ENCODE measurements around the gene PSMG1.
"Not testable (repeated sequence)": the region's sequence is repeated elsewhere in the genome, so short reads cannot be mapped to it uniquely, and the experiment has no call there.

Gene PSMG1

DNA sequence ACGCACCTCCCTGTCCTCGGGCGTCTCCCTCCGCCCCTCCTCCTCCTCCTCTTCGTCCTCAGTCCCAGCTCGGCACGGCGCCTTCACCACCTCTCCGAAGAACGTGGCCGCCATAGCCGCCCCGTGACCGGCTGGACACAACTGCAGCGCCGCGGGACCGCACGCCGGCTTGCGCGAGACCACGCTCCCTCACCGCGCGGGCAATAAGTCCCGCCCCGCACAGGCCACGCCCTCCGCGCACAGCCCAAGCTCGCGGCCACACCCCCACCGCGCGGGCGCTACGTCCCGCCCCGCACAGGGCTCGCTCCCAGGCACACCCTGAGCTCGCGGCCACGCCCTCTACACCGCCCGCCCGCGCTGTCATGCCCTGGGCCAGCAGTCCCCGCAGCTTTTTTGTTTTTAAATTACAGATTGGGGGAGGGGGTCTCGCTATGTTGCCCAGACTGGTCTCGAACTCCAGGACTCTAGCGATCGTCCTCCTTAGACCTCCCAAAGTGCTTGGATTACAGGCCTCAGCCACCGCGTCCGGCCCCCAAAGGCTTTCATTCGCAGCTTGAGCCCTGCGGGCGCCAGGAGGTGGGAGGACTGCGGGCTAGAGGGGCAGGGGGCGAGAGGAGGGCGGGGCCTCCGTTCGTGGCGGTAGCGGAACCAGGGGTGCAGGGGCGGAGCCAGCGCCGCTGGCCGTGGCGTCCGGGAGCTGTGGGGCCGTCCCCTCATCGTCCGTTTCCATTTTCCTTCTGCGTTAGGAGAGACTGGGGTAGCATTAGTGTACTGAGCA is at the start of gene PSMG1:
Gene PSMG1, minus strand, starts transcription at position 180 of the 778 bp plus-strand sequence. Its CDS starts 66 bp downstream, at position 114.
- DNase-seq = peak; percentile 90

- DNase-seq = no peak
These were observed 49.6 kb upstream of the PSMG1 start for GRCh38 chr21:39232861-39233291.

DNA sequence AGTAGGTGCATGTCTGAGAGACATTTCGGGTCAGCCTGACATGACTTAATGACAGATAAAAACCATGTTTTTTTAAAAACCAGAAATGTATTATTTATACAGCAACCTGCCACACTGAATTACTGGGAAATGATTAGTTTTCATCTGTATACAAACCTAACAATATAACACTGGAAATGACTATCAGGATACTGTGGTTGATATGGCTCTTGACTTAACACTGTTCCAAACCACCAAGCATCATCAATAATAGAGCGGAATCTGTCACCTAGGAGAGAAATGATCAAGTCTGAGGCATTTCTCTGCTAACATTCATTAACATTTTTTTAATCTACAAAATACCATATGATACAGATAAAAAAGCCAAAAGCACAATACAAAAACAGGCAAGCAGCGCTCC is 41.7 kb upstream of the PSMG1 start:
- DNase-seq = no peak

DNA sequence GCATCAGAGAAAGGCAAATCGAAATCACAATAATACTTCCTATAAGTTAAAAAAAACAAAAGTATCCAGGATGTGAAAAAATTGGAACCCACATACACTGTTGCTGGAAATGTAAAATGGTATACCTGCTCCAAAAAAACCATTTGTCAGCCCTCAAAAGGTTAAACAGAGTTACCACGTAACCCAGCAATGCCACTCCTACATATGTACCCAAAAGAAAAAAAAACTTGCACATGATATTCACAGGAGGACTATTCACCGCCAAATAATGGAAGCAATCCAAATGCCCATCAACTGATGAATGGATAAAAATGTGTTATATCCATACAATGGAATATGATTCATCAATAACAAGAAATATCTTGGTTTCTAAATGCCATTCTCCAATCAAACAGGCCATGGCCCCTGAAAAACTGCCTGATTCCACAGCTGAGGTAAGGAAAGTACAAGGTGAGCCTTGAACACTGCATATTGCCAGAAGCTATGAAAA is 38.8 kb upstream of the PSMG1 start:
- no peak for DNase-seq

DNA sequence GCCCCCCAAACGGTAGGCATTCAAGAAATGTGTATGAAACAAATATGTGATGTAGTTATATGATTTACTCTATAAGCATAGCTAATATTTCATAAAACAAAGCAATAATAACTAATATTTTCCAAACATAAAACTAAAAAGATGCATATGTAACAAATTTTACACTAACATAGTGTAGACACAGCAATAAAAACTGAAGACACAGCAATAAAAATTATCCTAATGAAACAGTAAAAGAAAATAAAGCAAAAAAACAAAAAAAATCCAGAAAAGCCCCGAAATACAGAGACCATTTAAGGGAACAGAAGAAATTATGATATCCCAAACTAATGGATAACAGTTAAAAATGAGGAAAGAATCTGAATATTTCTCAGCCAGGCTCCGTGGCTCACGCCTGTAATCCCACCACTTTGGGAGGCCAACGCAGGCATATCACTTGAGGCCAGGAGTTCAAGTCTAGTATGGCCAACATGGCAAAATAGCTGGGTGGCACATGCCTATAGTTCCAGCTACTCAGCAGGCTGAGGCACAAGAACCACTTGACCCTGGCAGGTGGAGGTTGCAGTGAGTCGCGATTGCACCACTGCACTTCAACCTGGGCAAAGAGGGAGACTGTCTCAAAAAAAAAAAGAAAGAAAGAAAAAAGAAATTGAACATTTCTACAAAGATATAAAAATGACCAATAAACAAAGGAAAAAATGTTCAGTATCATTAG is 38.2 kb upstream of the PSMG1 start:
- DNase-seq = no peak

DNA sequence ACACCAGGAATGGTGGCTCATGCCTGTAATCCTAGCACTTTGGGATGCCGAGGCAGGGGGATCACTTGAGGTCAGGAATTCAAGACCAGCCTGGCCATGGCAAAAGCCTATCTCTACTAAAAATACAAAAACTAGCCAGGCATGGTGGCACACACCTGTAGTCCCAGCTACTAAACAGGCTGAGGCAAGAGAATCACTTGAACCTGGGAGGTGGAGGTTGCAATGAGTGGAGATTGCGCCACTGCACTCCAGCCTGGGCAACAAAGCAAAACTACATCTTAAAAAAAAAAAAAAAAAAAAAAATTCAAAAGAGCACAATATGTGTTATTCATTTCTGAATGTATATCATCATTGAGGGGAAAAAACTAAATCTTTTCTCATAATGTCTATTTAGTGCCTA is 37.6 kb upstream of the PSMG1 start:
- not testable (repeated sequence) for DNase-seq

DNA sequence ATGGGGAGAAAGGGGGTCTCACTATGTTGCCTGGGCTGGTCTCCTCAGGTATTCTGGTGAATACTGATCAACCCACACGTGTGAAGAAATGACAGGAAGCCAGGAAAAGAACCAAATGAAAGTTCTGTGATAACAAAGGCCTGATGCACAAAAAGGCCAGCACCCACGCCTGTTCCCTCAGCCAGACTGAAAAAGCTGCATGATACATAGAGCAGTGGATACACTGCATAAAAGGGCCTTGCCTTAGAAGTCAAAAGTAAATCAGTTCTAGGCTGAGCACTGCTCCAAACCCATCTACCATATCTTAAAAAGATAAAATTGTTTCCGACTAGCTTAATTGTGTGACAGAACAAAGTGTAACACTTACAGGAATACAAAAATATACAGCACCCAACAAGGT is 36.9 kb upstream of the PSMG1 start:
- no peak for DNase-seq

DNA sequence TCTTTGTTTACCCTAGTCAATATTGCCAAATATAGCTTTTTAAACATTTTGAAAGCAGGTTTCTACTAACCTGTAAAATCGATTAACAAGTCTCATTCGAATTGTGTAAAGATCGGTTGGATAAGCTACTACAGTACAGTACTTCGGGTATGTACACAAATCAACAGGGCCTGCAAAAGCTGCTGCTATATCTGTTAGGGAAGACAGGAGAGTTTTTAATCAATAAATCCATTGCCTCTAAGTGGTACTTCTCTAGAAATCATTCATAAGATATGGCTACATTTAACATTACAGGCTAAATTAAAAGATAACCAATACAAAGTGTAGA is 34.8 kb upstream of the PSMG1 start:
- no peak for DNase-seq

DNA sequence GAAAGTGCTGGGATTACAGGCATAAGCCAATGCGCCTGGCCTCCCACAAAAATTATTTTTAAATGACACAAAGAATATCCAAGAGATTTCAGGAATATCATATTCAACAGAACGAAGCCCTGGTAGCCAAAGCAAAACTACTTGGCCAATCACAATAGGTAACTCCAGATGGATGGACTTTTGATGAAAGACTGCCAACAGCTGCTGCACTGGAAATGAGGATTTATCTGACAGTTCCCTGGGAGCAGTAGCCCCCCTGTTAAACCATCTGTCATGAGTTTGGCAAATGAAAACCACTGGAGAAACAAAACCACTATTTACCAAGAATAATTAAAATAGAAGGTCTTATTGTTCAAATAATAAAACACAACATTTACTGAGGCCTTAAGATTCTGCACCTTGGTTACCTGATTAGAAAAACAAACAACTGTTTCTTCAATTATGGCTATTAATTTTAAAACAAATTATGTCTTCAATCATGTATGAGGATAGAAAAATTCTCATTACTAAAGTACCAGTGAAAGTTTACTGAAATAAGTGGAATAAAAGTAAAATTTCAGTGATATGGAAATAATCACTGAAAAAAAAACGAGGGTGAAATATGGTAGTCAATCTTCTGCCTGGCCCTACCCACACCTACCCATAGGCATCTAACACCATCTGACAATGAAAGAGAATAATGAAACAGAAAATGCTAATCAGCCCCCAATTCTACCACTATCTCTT is 34.3 kb upstream of the PSMG1 start:
- DNase-seq = no peak

GRCh38 chr21:39216290-39216689 is 33.0 kb upstream of the PSMG1 start:
- no peak for DNase-seq

DNA sequence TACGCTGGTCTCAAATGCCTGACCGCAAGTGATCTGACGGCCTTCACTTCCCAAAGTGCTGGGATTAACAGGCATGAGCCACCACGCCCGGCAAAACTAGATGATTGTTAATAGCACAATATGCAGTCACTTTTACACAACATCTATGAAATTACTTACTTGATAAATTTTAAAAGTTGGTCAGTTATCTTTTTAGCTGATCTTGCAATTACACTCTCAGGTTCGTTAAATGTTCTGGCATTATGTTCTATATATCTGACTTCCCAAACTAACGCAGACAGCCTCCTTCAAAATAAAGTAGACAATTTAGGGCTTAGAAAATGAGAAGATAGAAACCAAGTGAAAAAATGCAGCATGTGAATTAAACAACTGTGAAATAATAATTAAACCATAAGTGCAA is 31.8 kb upstream of the PSMG1 start:
- DNase-seq = no peak

- DNase-seq = no peak
These were observed 26.1 kb upstream of the PSMG1 start for GRCh38 chr21:39209334-39209688.

DNA sequence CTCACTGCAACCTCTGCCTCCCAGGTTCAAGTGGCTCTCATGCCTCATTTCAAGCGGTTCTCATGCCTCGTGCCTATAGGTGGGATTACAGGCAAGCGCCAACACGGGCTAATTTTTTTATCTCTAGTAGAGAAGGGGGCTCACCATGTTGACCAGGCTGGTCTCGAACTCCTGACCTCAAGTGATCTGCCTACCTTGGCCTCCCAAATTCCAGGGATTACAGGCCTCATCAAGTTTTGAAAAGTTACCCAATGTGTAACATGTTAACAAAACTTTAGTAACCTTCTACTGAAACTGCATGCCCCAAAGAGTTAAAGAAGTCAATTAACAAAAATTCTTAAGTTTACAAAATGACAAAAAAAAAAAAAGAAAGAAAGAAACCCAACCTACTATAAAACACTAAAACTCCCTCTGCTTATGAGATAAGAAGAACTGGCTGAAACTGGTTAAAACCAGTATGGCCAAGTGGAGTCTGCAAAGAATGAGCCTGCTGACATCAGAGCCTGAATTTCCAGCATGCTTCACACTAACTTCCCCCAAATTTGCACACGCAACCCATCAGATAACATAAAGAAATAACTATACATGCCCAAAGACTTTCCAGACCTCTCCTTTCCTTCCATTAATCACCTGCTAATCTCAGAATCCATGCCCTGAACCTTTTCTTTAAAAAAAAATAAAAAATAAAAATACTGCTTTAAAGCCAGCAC is 25.5 kb upstream of the PSMG1 start:
- DNase-seq = no peak

GRCh38 chr21:39204134-39204533 is 20.9 kb upstream of the PSMG1 start:
- no peak for DNase-seq

GRCh38 chr21:39198800-39199199 is 15.5 kb upstream of the PSMG1 start:
- no peak for DNase-seq

GRCh38 chr21:39197448-39198233 is 14.4 kb upstream of the PSMG1 start:
- no peak for DNase-seq

GRCh38 chr21:39196838-39197237 is 13.6 kb upstream of the PSMG1 start:
- no peak for DNase-seq

DNA sequence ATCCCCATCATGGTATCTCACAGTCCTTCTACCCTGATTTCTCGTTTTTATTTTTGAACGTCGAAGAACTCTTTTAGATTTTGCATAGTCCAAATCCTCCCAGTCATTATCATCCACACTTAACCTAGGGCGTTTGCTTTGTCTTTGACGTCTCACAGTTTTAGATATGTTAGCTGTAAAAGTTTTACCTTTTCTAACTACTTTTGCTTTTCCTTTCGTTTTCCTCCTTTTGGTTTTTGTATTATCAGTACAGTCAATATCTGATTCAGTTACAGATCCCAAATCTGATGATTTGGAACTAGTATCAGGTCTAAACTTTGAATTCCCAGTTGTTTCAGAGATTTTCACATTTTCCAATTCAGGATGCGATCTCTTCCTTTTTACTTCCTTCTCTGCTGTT is 13.1 kb upstream of the PSMG1 start:
- no peak for DNase-seq

DNA sequence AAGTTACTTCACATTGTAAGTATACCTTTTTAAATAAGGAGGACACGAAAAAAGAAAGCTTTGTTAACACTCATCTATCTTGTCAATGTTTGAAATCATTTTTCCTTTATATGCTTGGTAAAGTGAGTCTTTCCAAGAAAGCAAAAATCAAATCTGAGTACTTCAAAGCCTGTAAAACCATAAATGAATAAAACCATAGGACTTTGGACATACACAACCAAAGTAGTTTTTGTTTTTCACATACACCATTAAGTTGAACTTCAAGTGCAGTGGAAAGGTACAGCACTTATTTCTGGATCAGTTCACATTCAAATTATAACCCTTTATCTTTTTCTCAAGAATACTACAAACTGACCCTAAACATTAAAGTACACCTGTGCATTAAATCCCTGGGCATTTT is 10.1 kb upstream of the PSMG1 start:
- DNase-seq = no peak

DNA sequence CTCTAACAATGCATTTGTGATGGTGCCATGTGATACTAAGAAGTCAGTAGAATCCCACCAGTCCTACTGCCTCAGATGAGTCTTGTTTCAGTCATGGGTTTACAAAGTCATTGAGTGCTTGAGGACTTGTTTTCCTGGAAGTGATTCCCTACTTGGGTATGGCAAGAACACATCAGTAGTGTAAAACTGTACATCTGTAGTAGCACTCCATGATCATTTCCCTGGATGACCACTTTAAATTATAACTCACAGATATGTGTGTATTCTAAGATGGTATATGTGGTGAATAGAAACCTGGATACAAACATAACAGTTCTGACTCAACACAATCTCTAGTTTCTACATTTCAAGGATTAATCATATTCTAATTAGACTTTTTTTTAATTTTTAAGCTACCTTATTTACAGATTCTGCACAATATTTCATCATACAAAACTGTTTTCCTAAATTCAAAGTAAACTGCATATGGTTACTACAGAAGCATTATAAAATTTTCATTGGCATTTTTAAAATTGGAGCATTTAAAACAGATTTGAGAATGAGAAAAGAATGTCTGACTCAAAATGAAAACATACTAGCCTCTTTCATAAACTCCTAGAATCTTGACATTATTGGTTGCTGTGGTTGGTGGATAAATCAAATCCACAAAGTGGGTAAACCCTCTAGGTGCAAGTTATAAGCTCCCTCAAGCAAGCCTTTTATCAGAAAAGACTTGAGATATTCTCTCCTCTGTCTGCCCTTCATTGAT is 6.8 kb upstream of the PSMG1 start:
- DNase-seq = no peak

GRCh38 chr21:39188521-39189139 is 5.4 kb upstream of the PSMG1 start:
- DNase-seq = no peak

Data from midbrain (tissue), 1 donor.